Sigmoid colon (tissue), 7 donors: ENCODE measurements around the gene RIOK1. TPM values are rescaled to one million over a fixed set of nuclear protein-coding genes. Genes with fewer than 3 reads are reported as not detected.

Source experiments
- DNase-seq: peaks from one replicate; pipeline ENCODE4 v3.0.0-alpha.2; 2019
- H3K27ac ChIP-seq, 4 donors: fragments of 200-600 bp; sonication (generic); one replicate each; pipeline ENCODE4 v1.5.1; 2016 to 2019; ENCODE audit warnings: mild to moderate bottlenecking in 1 of 4
- H3K27me3 ChIP-seq, 3 donors: fragments of 200-600 bp; sonication (generic); one replicate each; pipeline ENCODE4 v1.5.1; 2019; ENCODE audit warnings: mild to moderate bottlenecking in 1 of 3
- H3K36me3 ChIP-seq, 4 donors: fragments of 200-600 bp; sonication (generic); one replicate each; pipeline ENCODE4 v1.5.1; 2016 to 2019
- H3K4me1 ChIP-seq, 4 donors: fragments of 200-600 bp; sonication (generic); one replicate each; pipeline ENCODE4 v1.5.1; 2017 to 2019
- H3K4me3 ChIP-seq, 4 donors: fragments of 200-600 bp; sonication (generic); one replicate each; pipeline ENCODE4 v1.5.1; 2017 to 2019; ENCODE audit warnings: mild to moderate bottlenecking in 2 of 4, moderate library complexity in 1 of 4
- H3K9me3 ChIP-seq, 4 donors: fragments of 200-600 bp in 3 of 4; sonication (generic) in 3 of 4; one replicate each; pipeline versions ENCODE4 v1.5.1 to v1.6.1; 2013 to 2019
- EP300 ChIP-seq, 4 donors: sonication (generic); formaldehyde crosslinking; IDR thresholded peaks; one replicate each; pipeline ENCODE4 v1.6.1; 2017; ENCODE audit warnings: antibody characterized with exemption in 4 of 4
- POLR2A ChIP-seq, 2 donors: fragments of 450-650 bp; IDR thresholded peaks; one replicate each; pipeline ENCODE4 v1.6.1; 2016; ENCODE audit warnings: antibody characterized with exemption in 2 of 2, mild to moderate bottlenecking in 2 of 2, moderate library complexity in 2 of 2
- POLR2AphosphoS5 ChIP-seq, 4 donors: sonication (generic); formaldehyde crosslinking; IDR thresholded peaks; one replicate each; pipeline ENCODE4 v1.6.1; 2017; ENCODE audit warnings: antibody characterized with exemption in 4 of 4
- WGBS, 2 donors: extraction: QIAGEN DNeasy Blood & Tissue Kit; methylation state at CpG; one replicate each; pipeline ENCODE4 v1.1.7; 2013; 5-methylcytosine and 5-hydroxymethylcytosine counted together
- intact Hi-C: fragments of 100-400 bp; cut with DNase I; formaldehyde crosslinking; loops from one replicate; pipeline ENCODE4 v1.15.1; 2023
- polyA plus RNA-seq, 3 donors: library from polyadenylated mRNA; stranded (reverse); fragments of 200-250 nt; gene quantifications; one replicate each; pipeline ENCODE4 v1.2.3, GENCODE V29; 2013
- total RNA-seq, 4 donors: library from RNA; depleted of rRNA; stranded (reverse); fragments of >200 nt; gene quantifications; one replicate each; pipeline ENCODE4 v1.1.0, GENCODE V29; 2016
- TF ChIP-seq, protein P1 (sequence below), 4 experiments: fragments of 450-650 bp in 3 of 4; fragments of 200-600 bp in 1 of 4; IDR thresholded peaks; one replicate each; pipeline ENCODE4 v1.5.1; 2016 to 2019; ENCODE audit warnings: antibody characterized with exemption in 4 of 4, mild to moderate bottlenecking in 3 of 4, moderate library complexity in 2 of 4
- donor health status: healthy with polysubstance abuse.
- donor health status: Bipolar disorder and iron deficiency.
- donor health status: healthy.

Gene RIOK1
- total and polyA plus RNA-seq, 7 donors: 10.2 to 16.9 (median 15.3) TPM

DNA sequence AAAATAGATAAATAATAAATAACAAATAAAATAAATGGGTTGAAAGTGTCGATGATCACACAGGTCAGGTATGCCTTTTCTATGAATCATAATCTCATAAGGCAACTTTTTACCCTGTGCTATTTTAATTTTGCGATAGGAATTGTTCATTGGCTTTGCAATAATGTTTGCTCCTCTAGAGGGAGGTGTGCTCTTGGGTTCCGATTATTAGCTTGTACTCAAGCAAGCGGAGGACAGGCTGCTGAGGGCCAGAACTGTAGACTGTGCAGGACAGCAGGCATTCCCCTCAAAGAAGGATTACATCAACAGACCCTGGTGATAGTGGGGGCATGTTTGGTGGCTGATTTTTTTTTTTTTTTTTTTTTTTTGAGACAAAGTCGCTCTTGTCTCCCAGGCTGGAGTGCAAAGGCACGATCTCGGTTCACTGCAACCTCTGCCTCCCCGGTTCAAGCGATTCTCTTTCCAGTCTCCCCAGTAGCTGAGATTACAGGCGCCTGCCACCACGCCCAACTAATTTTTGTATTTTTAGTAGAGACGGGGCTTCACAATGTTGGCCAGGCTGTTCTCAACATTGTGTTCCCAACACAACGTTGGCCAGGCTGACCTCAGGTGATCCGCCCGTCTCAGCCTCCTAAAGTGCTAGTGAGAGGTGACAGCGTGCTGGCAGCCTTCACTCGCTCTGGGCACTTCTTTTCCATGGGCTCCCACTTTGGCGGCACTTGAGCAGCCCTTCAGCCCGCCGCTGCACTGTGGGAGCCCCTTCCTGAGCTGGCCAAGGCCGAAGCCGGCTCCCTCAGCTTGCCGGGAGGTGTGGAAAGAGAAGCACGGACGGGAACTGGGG is 35.6 kb downstream of the RIOK1 start:
- Histone ChIP-seq H3K27ac (no peak overlapping the region), H3K9me3 (no peaks in the 10 kb centered on the region), H3K36me3 (no peaks in the 10 kb centered on the region), H3K27me3 (no peaks in the 10 kb centered on the region), H3K4me1 (peaks cover 0 to 6% (median 0%) of the 10 kb centered on the region in 4 donors), H3K4me3 (no peak overlapping the region)
- DNase-seq: no peak
- intact Hi-C loops: no loop called here
- 78 to 90% methylated on average over 25 of the region's 25 CpGs for WGBS, 2 donors
- TF ChIP-seq EP300 (IDR thresholded peaks at IDR 0.05) (no peak), POLR2A (IDR thresholded peaks at IDR 0.05) (no peak)
- TF ChIP-seq, protein P1, sequence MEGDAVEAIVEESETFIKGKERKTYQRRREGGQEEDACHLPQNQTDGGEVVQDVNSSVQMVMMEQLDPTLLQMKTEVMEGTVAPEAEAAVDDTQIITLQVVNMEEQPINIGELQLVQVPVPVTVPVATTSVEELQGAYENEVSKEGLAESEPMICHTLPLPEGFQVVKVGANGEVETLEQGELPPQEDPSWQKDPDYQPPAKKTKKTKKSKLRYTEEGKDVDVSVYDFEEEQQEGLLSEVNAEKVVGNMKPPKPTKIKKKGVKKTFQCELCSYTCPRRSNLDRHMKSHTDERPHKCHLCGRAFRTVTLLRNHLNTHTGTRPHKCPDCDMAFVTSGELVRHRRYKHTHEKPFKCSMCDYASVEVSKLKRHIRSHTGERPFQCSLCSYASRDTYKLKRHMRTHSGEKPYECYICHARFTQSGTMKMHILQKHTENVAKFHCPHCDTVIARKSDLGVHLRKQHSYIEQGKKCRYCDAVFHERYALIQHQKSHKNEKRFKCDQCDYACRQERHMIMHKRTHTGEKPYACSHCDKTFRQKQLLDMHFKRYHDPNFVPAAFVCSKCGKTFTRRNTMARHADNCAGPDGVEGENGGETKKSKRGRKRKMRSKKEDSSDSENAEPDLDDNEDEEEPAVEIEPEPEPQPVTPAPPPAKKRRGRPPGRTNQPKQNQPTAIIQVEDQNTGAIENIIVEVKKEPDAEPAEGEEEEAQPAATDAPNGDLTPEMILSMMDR (IDR thresholded peaks at IDR 0.05): peak in 1 of 4 experiments; percentile 33

DNA sequence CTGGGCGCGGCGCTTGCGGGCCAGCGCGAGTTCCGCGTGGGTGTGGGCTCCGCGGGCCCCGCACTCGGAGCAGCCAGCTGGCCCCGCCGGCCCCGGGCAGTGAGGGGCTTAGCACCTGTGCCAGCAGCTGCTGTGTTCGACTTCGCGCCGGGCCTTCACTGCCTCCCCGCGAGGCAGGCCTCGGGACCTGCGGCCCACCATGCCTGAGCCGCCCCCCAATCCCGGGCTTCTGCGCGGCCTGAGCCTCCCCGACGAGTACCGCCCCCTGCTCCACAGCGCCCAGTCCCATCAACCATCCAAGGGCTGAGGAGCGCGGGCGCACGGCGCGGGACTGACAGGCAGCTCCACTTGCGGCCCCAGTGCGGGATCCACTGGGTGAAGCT is 36.2 kb downstream of the RIOK1 start:
- Histone ChIP-seq H3K4me3 (no peak overlapping the region), H3K27me3 (no peaks in the 10 kb centered on the region), H3K27ac (no peak overlapping the region), H3K4me1 (peaks cover 0 to 6% (median 0%) of the 10 kb centered on the region in 4 donors), H3K9me3 (no peaks in the 10 kb centered on the region), H3K36me3 (no peaks in the 10 kb centered on the region)
- intact Hi-C loops: no loop called here
- WGBS, 2 donors: 97 to 98% methylated on average over 39 of the region's 39 CpGs
- TF ChIP-seq POLR2A (IDR thresholded peaks at IDR 0.05) (no peak), POLR2AphosphoS5 (IDR thresholded peaks at IDR 0.05) (no peak), EP300 (IDR thresholded peaks at IDR 0.05) (no peak)
- TF ChIP-seq, protein P1 (IDR thresholded peaks at IDR 0.05): no peak
- DNase-seq: no peak

GRCh38 chr6:7426447-7427169 is 37.0 kb downstream of the RIOK1 start:
- H3K27me3 ChIP-seq: no peaks in the 10 kb centered on the region
- peaks cover 0 to 6% (median 0%) of the 10 kb centered on the region in 4 donors for H3K4me1 ChIP-seq
- intact Hi-C loops: no loop called here
- peak overlapping the region in 1 of 4 donors; percentile 5 for H3K4me3 ChIP-seq
- no peaks in the 10 kb centered on the region for H3K9me3 ChIP-seq
- TF ChIP-seq EP300 (IDR thresholded peaks at IDR 0.05): no peak
- TF ChIP-seq, protein P1 (IDR thresholded peaks at IDR 0.05): no peak
- no peak for DNase-seq
- 77 to 88% methylated on average over 16 of the region's 16 CpGs for WGBS, 2 donors
- H3K27ac ChIP-seq: no peak overlapping the region
- no peaks in the 10 kb centered on the region for H3K36me3 ChIP-seq

DNA sequence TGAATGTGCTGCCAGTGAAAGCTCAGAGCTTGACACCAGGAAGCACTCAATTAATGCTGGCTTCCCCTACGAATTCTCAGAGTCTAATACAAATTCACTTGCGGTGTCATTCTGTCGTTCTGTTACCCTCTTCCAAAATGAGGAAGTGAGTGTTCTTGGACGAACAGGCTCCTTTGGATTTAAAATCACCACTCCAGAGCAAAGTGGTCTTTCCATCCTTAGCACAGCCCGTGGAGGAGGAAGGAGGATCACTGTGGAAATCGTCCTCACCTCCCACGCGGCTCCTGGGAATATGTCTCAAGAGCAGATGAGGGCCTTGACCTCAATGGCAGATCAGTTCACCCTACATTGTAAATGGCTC is 41.7 kb downstream of the RIOK1 start:
- Histone ChIP-seq H3K36me3 (no peaks in the 10 kb centered on the region), H3K4me1 (peaks cover 0 to 6% (median 0%) of the 10 kb centered on the region in 4 donors), H3K27ac (no peak overlapping the region), H3K27me3 (peaks cover 0 to 9% (median 0%) of the 10 kb centered on the region in 3 donors), H3K4me3 (no peak overlapping the region), H3K9me3 (no peaks in the 10 kb centered on the region)
- intact Hi-C loops: no loop called here
- TF ChIP-seq EP300 (IDR thresholded peaks at IDR 0.05) (no peak), POLR2AphosphoS5 (IDR thresholded peaks at IDR 0.05) (no peak), POLR2A (IDR thresholded peaks at IDR 0.05) (no peak)
- TF ChIP-seq, protein P1 (IDR thresholded peaks at IDR 0.05): no peak
- WGBS, 2 donors: 59 to 88% methylated on average over 8 of the region's 8 CpGs
- no peak for DNase-seq
